Measurements from ENCODE around the gene SYK. TPM values are rescaled to one million over a fixed set of nuclear protein-coding genes. Genes with fewer than 3 reads are reported as not detected.

The SYK gene
- total and polyA plus RNA-seq, 2 donors (not counting 1 experiment from before 2014, with no cell fraction given): not detected

- Histone ChIP-seq H3K4me1 (ENCODE audit: control insufficient read depth, extremely low read depth, insufficient read depth, low read length) (no peaks in the 10 kb centered on the region), H4K20me1 (ENCODE audit: control insufficient read depth, extremely low read depth, insufficient read depth, low read length) (no peaks in the 10 kb centered on the region), H3K36me3 (ENCODE audit: control insufficient read depth, insufficient read depth, low read length) (no peaks in the 10 kb centered on the region), H3K27ac (ENCODE audit: insufficient read depth, low read length) (no peak overlapping the region), H3K79me2 (ENCODE audit: control insufficient read depth, insufficient read depth, low read length) (no peaks in the 10 kb centered on the region), H3K27me3 (ENCODE audit: control insufficient read depth, insufficient read depth, low read length) (peaks cover 4% of the 10 kb centered on the region), H3K9ac (ENCODE audit: insufficient read depth, low read length) (no peak overlapping the region), H3K4me2 (ENCODE audit: extremely low read depth, insufficient read depth, low read length) (no peak overlapping the region), H2AFZ (ENCODE audit: low read length) (no peak overlapping the region), H3K4me3 (replicated peaks in 1 of 4; ENCODE audit: control extremely low read depth in 1 of 4, insufficient read depth in 1 of 4, low read depth in 3 of 4, low read length in 4 of 4) (no peak overlapping the region), H3K9me3 (ENCODE audit: control insufficient read depth, insufficient read depth, low read depth, low read length) (no peaks in the 10 kb centered on the region)
- DNase-seq (ENCODE audit: low read depth in 2 of 2): peak; percentile 63 to 80
- TF ChIP-seq EZH2 (IDR thresholded peaks at IDR 0.05; ENCODE audit: low read length, missing control alignments): no peak
- TF ChIP-seq, protein P1, sequence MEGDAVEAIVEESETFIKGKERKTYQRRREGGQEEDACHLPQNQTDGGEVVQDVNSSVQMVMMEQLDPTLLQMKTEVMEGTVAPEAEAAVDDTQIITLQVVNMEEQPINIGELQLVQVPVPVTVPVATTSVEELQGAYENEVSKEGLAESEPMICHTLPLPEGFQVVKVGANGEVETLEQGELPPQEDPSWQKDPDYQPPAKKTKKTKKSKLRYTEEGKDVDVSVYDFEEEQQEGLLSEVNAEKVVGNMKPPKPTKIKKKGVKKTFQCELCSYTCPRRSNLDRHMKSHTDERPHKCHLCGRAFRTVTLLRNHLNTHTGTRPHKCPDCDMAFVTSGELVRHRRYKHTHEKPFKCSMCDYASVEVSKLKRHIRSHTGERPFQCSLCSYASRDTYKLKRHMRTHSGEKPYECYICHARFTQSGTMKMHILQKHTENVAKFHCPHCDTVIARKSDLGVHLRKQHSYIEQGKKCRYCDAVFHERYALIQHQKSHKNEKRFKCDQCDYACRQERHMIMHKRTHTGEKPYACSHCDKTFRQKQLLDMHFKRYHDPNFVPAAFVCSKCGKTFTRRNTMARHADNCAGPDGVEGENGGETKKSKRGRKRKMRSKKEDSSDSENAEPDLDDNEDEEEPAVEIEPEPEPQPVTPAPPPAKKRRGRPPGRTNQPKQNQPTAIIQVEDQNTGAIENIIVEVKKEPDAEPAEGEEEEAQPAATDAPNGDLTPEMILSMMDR (conservative IDR thresholded peaks at IDR 0.05 in 1 of 2, IDR thresholded peaks at IDR 0.05 in 1 of 2; ENCODE audit: low read depth in 1 of 2, low read length in 2 of 2): peak; percentile 88 to 93
Measured at GRCh38 chr9:90914868-90915483, 113.4 kb downstream of the SYK start.

- no peak overlapping the region for H3K9ac ChIP-seq (ENCODE audit: insufficient read depth, low read length)
- no peak overlapping the region for H2AFZ ChIP-seq (ENCODE audit: low read length)
- no peak overlapping the region for H3K27ac ChIP-seq (ENCODE audit: insufficient read depth, low read length)
- H3K79me2 ChIP-seq (ENCODE audit: control insufficient read depth, insufficient read depth, low read length): no peaks in the 10 kb centered on the region
- H4K20me1 ChIP-seq (ENCODE audit: control insufficient read depth, extremely low read depth, insufficient read depth, low read length): no peaks in the 10 kb centered on the region
- no peaks in the 10 kb centered on the region for H3K4me1 ChIP-seq (ENCODE audit: control insufficient read depth, extremely low read depth, insufficient read depth, low read length)
- TF ChIP-seq, protein P1 (conservative IDR thresholded peaks at IDR 0.05 in 1 of 2, IDR thresholded peaks at IDR 0.05 in 1 of 2; ENCODE audit: low read depth in 1 of 2, low read length in 2 of 2): peak; percentile 16 to 46
- no peak for TF ChIP-seq EZH2 (IDR thresholded peaks at IDR 0.05; ENCODE audit: low read length, missing control alignments)
- H3K27me3 ChIP-seq (ENCODE audit: control insufficient read depth, insufficient read depth, low read length): no peaks in the 10 kb centered on the region
- no peaks in the 10 kb centered on the region for H3K9me3 ChIP-seq (ENCODE audit: control insufficient read depth, insufficient read depth, low read depth, low read length)
- H3K4me3 ChIP-seq (replicated peaks in 1 of 4; ENCODE audit: control extremely low read depth in 1 of 4, insufficient read depth in 1 of 4, low read depth in 3 of 4, low read length in 4 of 4): no peak overlapping the region
- H3K36me3 ChIP-seq (ENCODE audit: control insufficient read depth, insufficient read depth, low read length): no peaks in the 10 kb centered on the region
- peak in 1 of 2 donors; percentile 46 for DNase-seq (ENCODE audit: low read depth in 2 of 2)
- H3K4me2 ChIP-seq (ENCODE audit: extremely low read depth, insufficient read depth, low read length): no peak overlapping the region
Measured at GRCh38 chr9:90915693-90916092, 114.1 kb downstream of the SYK start.

DNA sequence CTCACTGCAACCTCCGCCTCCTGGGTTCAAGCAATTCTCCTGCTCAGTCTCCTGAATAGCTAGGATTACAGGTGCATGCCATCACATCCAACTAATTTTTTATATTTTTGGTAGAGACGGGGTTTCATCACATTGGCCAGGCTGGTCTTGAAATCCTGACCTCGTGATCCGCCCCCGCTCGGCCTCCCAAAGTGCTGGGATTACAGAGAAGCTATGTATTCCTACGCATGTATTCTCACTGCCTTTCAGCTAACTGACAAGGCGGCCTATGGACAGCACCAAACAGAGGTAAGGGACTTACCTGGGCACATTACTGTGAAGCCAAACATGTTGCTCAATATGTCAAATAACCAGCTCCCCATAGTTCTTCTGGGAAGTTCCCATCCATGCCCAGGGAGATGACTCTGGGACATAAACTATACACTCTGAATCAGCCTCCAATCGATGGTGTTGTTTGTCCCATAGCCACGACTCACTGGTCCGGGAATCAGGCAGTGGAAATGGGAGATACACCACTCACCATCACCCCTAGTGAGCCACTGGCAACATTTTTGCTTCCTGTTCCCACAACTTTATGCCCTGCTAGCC, 114.6 kb downstream of the SYK start:
- no peak overlapping the region for H3K4me3 ChIP-seq (replicated peaks in 1 of 4; ENCODE audit: control extremely low read depth in 1 of 4, insufficient read depth in 1 of 4, low read depth in 3 of 4, low read length in 4 of 4)
- no peak overlapping the region for H3K9ac ChIP-seq (ENCODE audit: insufficient read depth, low read length)
- no peaks in the 10 kb centered on the region for H3K4me1 ChIP-seq (ENCODE audit: control insufficient read depth, extremely low read depth, insufficient read depth, low read length)
- H2AFZ ChIP-seq (ENCODE audit: low read length): no peak overlapping the region
- H3K27ac ChIP-seq (ENCODE audit: insufficient read depth, low read length): no peak overlapping the region
- no peaks in the 10 kb centered on the region for H3K9me3 ChIP-seq (ENCODE audit: control insufficient read depth, insufficient read depth, low read depth, low read length)
- H3K79me2 ChIP-seq (ENCODE audit: control insufficient read depth, insufficient read depth, low read length): no peaks in the 10 kb centered on the region
- TF ChIP-seq EZH2 (IDR thresholded peaks at IDR 0.05; ENCODE audit: low read length, missing control alignments): no peak
- TF ChIP-seq, protein P1 (conservative IDR thresholded peaks at IDR 0.05 in 1 of 2, IDR thresholded peaks at IDR 0.05 in 1 of 2; ENCODE audit: low read depth in 1 of 2, low read length in 2 of 2): peak; percentile 4 to 6
- no peak overlapping the region for H3K4me2 ChIP-seq (ENCODE audit: extremely low read depth, insufficient read depth, low read length)
- peak in 1 of 2 donors; percentile 28 for DNase-seq (ENCODE audit: low read depth in 2 of 2)
- H3K36me3 ChIP-seq (ENCODE audit: control insufficient read depth, insufficient read depth, low read length): no peaks in the 10 kb centered on the region
- no peaks in the 10 kb centered on the region for H4K20me1 ChIP-seq (ENCODE audit: control insufficient read depth, extremely low read depth, insufficient read depth, low read length)
- no peaks in the 10 kb centered on the region for H3K27me3 ChIP-seq (ENCODE audit: control insufficient read depth, insufficient read depth, low read length)
